H9 (cell line): ENCODE data around the gene SDR42E2. TPM values are rescaled to one million over a fixed set of nuclear protein-coding genes. Genes with fewer than 3 reads are reported as not detected.

Source experiments
- DNase-seq: peaks from one replicate; pipeline ENCODE4 v3.0.0-alpha.2; 2017
- H2AFZ ChIP-seq: one replicate; pipeline ENCODE4 v1.6.1; 2013; ENCODE audit warnings: mild to moderate bottlenecking, low read length, control low read depth, moderate library complexity
- H2AK5ac ChIP-seq: 2 replicates; pipeline ENCODE4 v1.6.1; 2013; ENCODE audit warnings: low read length, control low read depth, mixed read lengths; ENCODE audit not compliant: insufficient read length
- H2BK120ac ChIP-seq: one replicate; pipeline ENCODE4 v1.6.1; 2013; ENCODE audit warnings: low read depth, mild to moderate bottlenecking, low read length, control low read depth, inconsistent platforms; ENCODE audit not compliant: poor library complexity, severe bottlenecking
- H2BK12ac ChIP-seq: 2 replicates; pipeline ENCODE4 v1.6.1; 2013; ENCODE audit warnings: low read length, control low read depth, mixed read lengths, low read depth; ENCODE audit not compliant: insufficient read length
- H2BK15ac ChIP-seq: 2 replicates; pipeline ENCODE4 v1.6.1; 2013; ENCODE audit warnings: low read depth, low read length, control low read depth
- H2BK20ac ChIP-seq: one replicate; pipeline ENCODE4 v1.6.1; 2013; ENCODE audit warnings: low read depth, mild to moderate bottlenecking, low read length, control low read depth, inconsistent platforms; ENCODE audit not compliant: poor library complexity, severe bottlenecking
- H2BK5ac ChIP-seq: 2 replicates; pipeline ENCODE4 v1.6.1; 2013; ENCODE audit warnings: low read length, control low read depth, mixed read lengths; ENCODE audit not compliant: insufficient read length
- H3K14ac ChIP-seq: 2 replicates; pipeline ENCODE4 v1.6.1; 2013; ENCODE audit warnings: low read length, control low read depth; ENCODE audit not compliant: insufficient read depth
- H3K18ac ChIP-seq: 2 replicates; pipeline ENCODE4 v1.6.1; 2013; ENCODE audit warnings: low read depth, mild to moderate bottlenecking, mixed read lengths, low read length, control low read depth; ENCODE audit not compliant: insufficient read length
- H3K23ac ChIP-seq: 2 replicates; pipeline ENCODE4 v1.6.1; 2013; ENCODE audit warnings: low read length, control low read depth, mixed read lengths, low read depth; ENCODE audit not compliant: insufficient read length
- H3K23me2 ChIP-seq: 2 replicates; pipeline ENCODE4 v1.6.1; 2013; ENCODE audit warnings: low read depth, mild to moderate bottlenecking, mixed read lengths, low read length, control low read depth; ENCODE audit not compliant: insufficient read length, poor library complexity, severe bottlenecking
- H3K27ac ChIP-seq: 2 replicates; pipeline ENCODE4 v1.5.1; 2013; ENCODE audit warnings: low read length, control low read depth, mixed read lengths, low read depth; ENCODE audit not compliant: insufficient read length
- H3K27me3 ChIP-seq: 2 replicates; pipeline ENCODE4 v1.6.1; 2013; ENCODE audit warnings: low read length, control low read depth, inconsistent platforms; ENCODE audit not compliant: insufficient read depth
- H3K4ac ChIP-seq: 2 replicates; pipeline ENCODE4 v1.6.1; 2013; ENCODE audit warnings: low read depth, mild to moderate bottlenecking, control low read depth, inconsistent platforms, low read length, moderate library complexity
- H3K4me1 ChIP-seq: 2 replicates; pipeline ENCODE4 v1.6.1; 2013; ENCODE audit warnings: low read length, control low read depth, inconsistent platforms; ENCODE audit not compliant: insufficient read depth
- H3K4me2 ChIP-seq: 2 replicates; pipeline ENCODE4 v1.6.1; 2013; ENCODE audit warnings: low read length, control low read depth, mixed read lengths; ENCODE audit not compliant: insufficient read length, insufficient read depth
- H3K56ac ChIP-seq: 2 replicates; pipeline ENCODE4 v1.6.1; 2013; ENCODE audit warnings: low read depth, mild to moderate bottlenecking, mixed read lengths, low read length, control low read depth; ENCODE audit not compliant: insufficient read length
- H3K79me1 ChIP-seq: 2 replicates; pipeline ENCODE4 v1.6.1; 2013; ENCODE audit warnings: low read depth, mild to moderate bottlenecking, moderate library complexity, low read length, control low read depth, inconsistent platforms; ENCODE audit not compliant: insufficient read depth, poor library complexity, severe bottlenecking
- H3K79me2 ChIP-seq: 2 replicates; pipeline ENCODE4 v1.6.1; 2013; ENCODE audit warnings: low read length, control low read depth, inconsistent platforms; ENCODE audit not compliant: insufficient read depth
- H3K9ac ChIP-seq: 2 replicates; pipeline ENCODE4 v1.6.1; 2013; ENCODE audit warnings: low read length, control low read depth, mixed read lengths; ENCODE audit not compliant: insufficient read length; ENCODE audit errors: extremely low read depth
- H3K9me3 ChIP-seq: one replicate; pipeline ENCODE4 v1.6.1; 2013; ENCODE audit warnings: low read depth, low read length, inconsistent platforms; ENCODE audit not compliant: control insufficient read depth
- H3T11ph ChIP-seq: one replicate; pipeline ENCODE4 v1.6.1; 2013; ENCODE audit warnings: mild to moderate bottlenecking, low read length, control low read depth, inconsistent platforms
- H4K20me1 ChIP-seq: one replicate; pipeline ENCODE4 v1.6.1; 2013; ENCODE audit not compliant: control insufficient read depth, insufficient read length, insufficient read depth
- H4K5ac ChIP-seq: 2 replicates; pipeline ENCODE4 v1.6.1; 2013; ENCODE audit warnings: low read depth, mild to moderate bottlenecking, mixed read lengths, low read length, control low read depth; ENCODE audit not compliant: insufficient read length
- H4K8ac ChIP-seq: replicated peaks from 2 replicates; pipeline ENCODE4 v1.6.1; 2013; ENCODE audit warnings: low read length, control low read depth, mixed read lengths, low read depth; ENCODE audit not compliant: insufficient read length
- H4K91ac ChIP-seq: 2 replicates; pipeline ENCODE4 v1.6.1; 2013; ENCODE audit warnings: low read depth, mild to moderate bottlenecking, moderate library complexity, mixed read lengths, low read length, control low read depth; ENCODE audit not compliant: insufficient read length
- H3K27ac Mint-ChIP-seq, 3 experiments: 2 replicates in 2 of 3; 3 replicates in 1 of 3; pipeline ENCODE4 v1.8.0; 2020 to 2021; ENCODE audit warnings: mixed read lengths in 3 of 3, mild to moderate bottlenecking in 1 of 3, moderate library complexity in 1 of 3
- H3K27me3 Mint-ChIP-seq: 2 replicates; pipeline ENCODE4 v1.8.0; 2021; ENCODE audit warnings: low read depth, mild to moderate bottlenecking, moderate library complexity, mixed read lengths
- H3K36me3 Mint-ChIP-seq, 3 experiments: 2 replicates in 2 of 3; 3 replicates in 1 of 3; pipeline ENCODE4 v1.8.0; 2020 to 2021; ENCODE audit warnings: low read depth in 3 of 3, mixed read lengths in 3 of 3; ENCODE audit not compliant: insufficient read depth in 1 of 3
- H3K4me1 Mint-ChIP-seq, 2 experiments: 2 replicates each; pipeline ENCODE4 v1.8.0; 2020; ENCODE audit warnings: mixed read lengths in 2 of 2
- H3K4me3 Mint-ChIP-seq, 2 experiments: 2 replicates in 1 of 2; 3 replicates in 1 of 2; pipeline ENCODE4 v1.8.0; 2020 to 2021; ENCODE audit warnings: mild to moderate bottlenecking in 2 of 2, mixed read lengths in 2 of 2, moderate library complexity in 1 of 2
- H3K9me3 Mint-ChIP-seq, 2 experiments: 2 replicates in 1 of 2; 3 replicates in 1 of 2; pipeline ENCODE4 v1.8.0; 2020; ENCODE audit warnings: mild to moderate bottlenecking in 2 of 2, mixed read lengths in 2 of 2, moderate library complexity in 1 of 2
- CTCF ChIP-seq: fragments of 200-600 bp; sonication (generic); conservative IDR thresholded peaks from 3 replicates; pipeline ENCODE4 v1.8.0; 2021; ENCODE audit warnings: antibody characterized with exemption, mild to moderate bottlenecking
- WGBS: extraction: QIAGEN DNeasy Blood & Tissue Kit; methylation state at CpG from one replicate; pipeline ENCODE4 v1.1.7; 2013; ENCODE audit warnings: missing lambda C conversion rate, low lambda C conversion rate, mixed read lengths; ENCODE audit not compliant: insufficient read length; ENCODE audit errors: extremely low coverage; 5-methylcytosine and 5-hydroxymethylcytosine counted together
- total RNA-seq: library from RNA; stranded (reverse); gene quantifications from 2 replicates; pipeline ENCODE4 v1.2.1, GENCODE V29; 2021

The SDR42E2 gene
- total RNA-seq, 1 experiment from 2014 or later = 0.09 TPM

- Histone ChIP-seq H4K8ac (no peak overlapping the region), H3K14ac (no peak overlapping the region), H4K20me1 (no peaks in the 10 kb centered on the region), H3K9ac (no peak overlapping the region), H2BK20ac (no peak overlapping the region), H2BK120ac (no peak overlapping the region), H2BK5ac (no peak overlapping the region), H3K56ac (no peak overlapping the region), H2AFZ (no peak overlapping the region), H3K79me1 (peaks cover 2% of the 10 kb centered on the region), H3K23me2 (no peaks in the 10 kb centered on the region), H3K27me3 (no peaks in the 10 kb centered on the region), H2BK15ac (no peak overlapping the region), H3K23ac (no peak overlapping the region), H3T11ph (no peak overlapping the region), H3K79me2 (no peaks in the 10 kb centered on the region), H3K4me1 (peaks cover 3% of the 10 kb centered on the region; the same call in 1 of the 2 replicates), H3K4me2 (no peak overlapping the region), H3K9me3 (no peaks in the 10 kb centered on the region), H4K91ac (no peak overlapping the region), H3K27ac (no peak overlapping the region), H2AK5ac (no peak overlapping the region), H4K5ac (no peak overlapping the region), H3K18ac (no peak overlapping the region), H3K4ac (no peak overlapping the region), H2BK12ac (no peak overlapping the region)
- WGBS = no CpG with 5 or more reads among the region's 2 CpGs
- Mint-ChIP-seq H3K36me3 (peaks cover 0 to 3% (median 1%) of the 10 kb centered on the region in 3 experiments; a peak in 3 of 7 replicates), H3K4me3 (no peak overlapping the region), H3K27ac (no peak overlapping the region), H3K9me3 (0 out of 5 replicates have a peak, but pooled peaks cover 0 to 2% of the 10 kb centered on the region in 2 experiments), H3K27me3 (no peaks in the 10 kb centered on the region; the same call in 1 of the 2 replicates), H3K4me1 (peaks cover 27 to 28% of the 10 kb centered on the region in 2 experiments)
- DNase-seq = no peak
- no peak for TF ChIP-seq CTCF
Observed at GRCh38 chr16:22222006-22222405, 59.7 kb downstream of the SDR42E2 start.
